Measurements from ENCODE around the gene PLD3. TPM values are rescaled to one million over a fixed set of nuclear protein-coding genes. Genes with fewer than 3 reads are reported as not detected.

Gene PLD3
- total RNA-seq, 1 experiment from 2014 or later = 146 TPM

DNA sequence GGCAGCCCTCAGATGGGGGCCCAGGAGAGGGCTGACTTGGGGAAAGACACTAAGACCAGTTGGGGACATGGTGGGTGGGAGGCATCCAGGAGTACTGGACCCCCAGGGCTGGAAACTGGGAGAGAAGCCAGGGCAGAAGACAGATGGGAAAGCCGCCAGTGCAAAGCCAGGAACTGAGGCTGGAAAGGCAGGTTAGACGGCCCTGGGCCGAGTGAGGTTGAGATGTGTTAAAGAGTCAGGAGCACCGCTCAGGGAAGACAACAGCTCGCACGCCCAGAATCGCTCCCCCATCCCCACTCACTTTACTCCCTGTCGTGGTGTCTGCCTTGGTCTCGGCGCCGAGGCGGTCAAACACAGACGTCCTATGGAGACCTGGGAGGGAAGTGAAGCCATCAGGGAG, 24.8 kb upstream of the PLD3 start:
- no peak overlapping the region for H3K4me2 ChIP-seq
- no peaks in the 10 kb centered on the region for H3K4me1 ChIP-seq (replicated peaks; ENCODE audit: insufficient read depth)
- POLR2A ChIA-PET (ENCODE audit: unreplicated experiment) = interaction anchor here (0.7 kb wide), 1 partner anchor 1112 kb away, joined by 3 read pairs; no protein-coding TSS in a partner anchor
- no peak for DNase-seq
- no peaks in the 10 kb centered on the region for H3K79me2 ChIP-seq (ENCODE audit: low read depth)
- TF ChIP-seq, protein P1, sequence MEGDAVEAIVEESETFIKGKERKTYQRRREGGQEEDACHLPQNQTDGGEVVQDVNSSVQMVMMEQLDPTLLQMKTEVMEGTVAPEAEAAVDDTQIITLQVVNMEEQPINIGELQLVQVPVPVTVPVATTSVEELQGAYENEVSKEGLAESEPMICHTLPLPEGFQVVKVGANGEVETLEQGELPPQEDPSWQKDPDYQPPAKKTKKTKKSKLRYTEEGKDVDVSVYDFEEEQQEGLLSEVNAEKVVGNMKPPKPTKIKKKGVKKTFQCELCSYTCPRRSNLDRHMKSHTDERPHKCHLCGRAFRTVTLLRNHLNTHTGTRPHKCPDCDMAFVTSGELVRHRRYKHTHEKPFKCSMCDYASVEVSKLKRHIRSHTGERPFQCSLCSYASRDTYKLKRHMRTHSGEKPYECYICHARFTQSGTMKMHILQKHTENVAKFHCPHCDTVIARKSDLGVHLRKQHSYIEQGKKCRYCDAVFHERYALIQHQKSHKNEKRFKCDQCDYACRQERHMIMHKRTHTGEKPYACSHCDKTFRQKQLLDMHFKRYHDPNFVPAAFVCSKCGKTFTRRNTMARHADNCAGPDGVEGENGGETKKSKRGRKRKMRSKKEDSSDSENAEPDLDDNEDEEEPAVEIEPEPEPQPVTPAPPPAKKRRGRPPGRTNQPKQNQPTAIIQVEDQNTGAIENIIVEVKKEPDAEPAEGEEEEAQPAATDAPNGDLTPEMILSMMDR (conservative IDR thresholded peaks at IDR 0.05) = no peak
- no peak for TF ChIP-seq EZH2 (IDR thresholded peaks at IDR 0.05; ENCODE audit: low read depth)
- H2AFZ ChIP-seq = no peak overlapping the region
- H4K20me1 ChIP-seq (ENCODE audit: insufficient read depth) = no peaks in the 10 kb centered on the region
- no peaks in the 10 kb centered on the region for H3K9me2 ChIP-seq (ENCODE audit: insufficient read depth)
- H3K36me3 ChIP-seq (ENCODE audit: low read depth) = no peaks in the 10 kb centered on the region
- H3F3A ChIP-seq (ENCODE audit: insufficient read depth, low read depth) = no peaks in the 10 kb centered on the region
- CTCF ChIA-PET = no interaction called here
- H3K27me3 ChIP-seq (ENCODE audit: insufficient read depth, low read depth) = no peaks in the 10 kb centered on the region
- no peaks in the 10 kb centered on the region for H3K9me3 ChIP-seq (ENCODE audit: insufficient read depth, low read depth)
- intact Hi-C loops (cut with micrococcal nuclease; ENCODE audit: unreplicated experiment) = no loop called here
- no peak overlapping the region for H3K27ac ChIP-seq
- no TSS peak for BruUV-seq (replicated peaks)
- H3K4me3 ChIP-seq = no peak overlapping the region

DNA sequence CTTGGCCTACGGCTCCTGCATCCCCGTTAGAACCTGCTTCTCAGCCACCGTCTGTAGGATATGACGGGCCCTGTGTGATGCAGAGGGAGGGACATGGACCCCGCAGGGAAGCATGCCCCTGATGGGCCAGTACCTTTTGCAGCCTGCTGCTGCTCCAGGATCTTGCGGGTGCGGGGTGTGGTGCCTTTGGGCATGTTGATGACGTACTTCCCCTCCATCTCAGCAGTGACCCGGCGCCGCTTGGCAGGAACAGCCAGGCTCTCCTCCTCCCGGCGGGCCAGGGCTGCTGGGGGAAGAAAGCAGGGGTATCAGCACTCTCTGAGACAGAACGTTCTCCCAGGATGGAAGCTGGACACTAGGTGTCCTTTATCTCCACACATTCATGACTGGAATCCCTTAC, 22.3 kb upstream of the PLD3 start:
- no peaks in the 10 kb centered on the region for H3K27me3 ChIP-seq (ENCODE audit: insufficient read depth, low read depth)
- no peaks in the 10 kb centered on the region for H3F3A ChIP-seq (ENCODE audit: insufficient read depth, low read depth)
- no peak overlapping the region for H3K27ac ChIP-seq
- H2AFZ ChIP-seq = no peak overlapping the region
- no peak for DNase-seq
- H3K4me1 ChIP-seq (replicated peaks; ENCODE audit: insufficient read depth) = no peaks in the 10 kb centered on the region
- H3K9me3 ChIP-seq (ENCODE audit: insufficient read depth, low read depth) = no peaks in the 10 kb centered on the region
- TF ChIP-seq, protein P1 (conservative IDR thresholded peaks at IDR 0.05) = no peak
- no peak for TF ChIP-seq EZH2 (IDR thresholded peaks at IDR 0.05; ENCODE audit: low read depth)
- H3K4me2 ChIP-seq = no peak overlapping the region
- H3K4me3 ChIP-seq = no peak overlapping the region
- no peaks in the 10 kb centered on the region for H3K79me2 ChIP-seq (ENCODE audit: low read depth)
- BruUV-seq (replicated peaks) = no TSS peak
- POLR2A ChIA-PET (ENCODE audit: unreplicated experiment) = no interaction called here
- H3K36me3 ChIP-seq (ENCODE audit: low read depth) = no peaks in the 10 kb centered on the region
- intact Hi-C loops (cut with micrococcal nuclease; ENCODE audit: unreplicated experiment) = no loop called here
- CTCF ChIA-PET = no interaction called here
- no peaks in the 10 kb centered on the region for H4K20me1 ChIP-seq (ENCODE audit: insufficient read depth)
- no peaks in the 10 kb centered on the region for H3K9me2 ChIP-seq (ENCODE audit: insufficient read depth)

DNA sequence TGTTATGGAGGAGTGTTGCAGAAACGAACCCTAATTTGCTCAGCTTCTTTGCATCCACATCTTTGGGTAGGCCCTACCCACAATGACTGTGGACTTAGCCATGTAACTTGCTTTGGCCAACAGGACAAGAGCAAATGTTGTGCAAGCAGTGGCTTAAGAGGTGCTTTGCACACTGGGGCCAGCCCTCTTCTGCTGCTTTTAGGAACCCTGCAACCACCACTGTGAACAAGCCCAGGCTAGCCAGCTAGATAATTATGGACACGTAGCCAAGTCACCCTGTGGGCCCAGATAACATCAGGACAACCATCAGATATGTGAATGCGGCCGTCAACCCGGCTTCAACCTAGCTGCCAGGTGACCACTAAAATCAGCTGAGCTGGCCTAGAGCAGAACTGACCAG, 17.4 kb upstream of the PLD3 start:
- no TSS peak for BruUV-seq (replicated peaks)
- H3K27me3 ChIP-seq (ENCODE audit: insufficient read depth, low read depth) = no peaks in the 10 kb centered on the region
- intact Hi-C loops (cut with micrococcal nuclease; ENCODE audit: unreplicated experiment) = no loop called here
- no peaks in the 10 kb centered on the region for H3K9me3 ChIP-seq (ENCODE audit: insufficient read depth, low read depth)
- H3K4me2 ChIP-seq = no peak overlapping the region
- DNase-seq = no peak
- H3F3A ChIP-seq (ENCODE audit: insufficient read depth, low read depth) = no peaks in the 10 kb centered on the region
- no peaks in the 10 kb centered on the region for H3K9me2 ChIP-seq (ENCODE audit: insufficient read depth)
- H2AFZ ChIP-seq = no peak overlapping the region
- H4K20me1 ChIP-seq (ENCODE audit: insufficient read depth) = no peaks in the 10 kb centered on the region
- H3K4me3 ChIP-seq = no peak overlapping the region
- ChIA-PET POLR2A (ENCODE audit: unreplicated experiment) (interaction anchor here (0.9 kb wide), 1 partner anchor 53 kb away, joined by 7 read pairs; no protein-coding TSS in a partner anchor), CTCF (no interaction called here)
- TF ChIP-seq, protein P1 (conservative IDR thresholded peaks at IDR 0.05) = no peak
- H3K79me2 ChIP-seq (ENCODE audit: low read depth) = no peaks in the 10 kb centered on the region
- no peak overlapping the region for H3K27ac ChIP-seq
- 0 out of 2 replicates have a peak, but pooled peaks cover 3% of the 10 kb centered on the region for H3K36me3 ChIP-seq (ENCODE audit: low read depth)
- H3K4me1 ChIP-seq (replicated peaks; ENCODE audit: insufficient read depth) = no peaks in the 10 kb centered on the region

Measured in PC-9 (cell line).